PC-9 (cell line): Measurements from ENCODE around the gene NR3C1.

Source experiments
- CTCF ChIP-seq: fragments of 200-600 bp; sonication (generic); conservative IDR thresholded peaks from 2 replicates; pipeline ENCODE4 v1.6.1; 2017; ENCODE audit warnings: mixed run types, antibody characterized with exemption, mild to moderate bottlenecking, moderate library complexity
- EZH2 ChIP-seq: fragments of 200-600 bp; sonication (generic); IDR thresholded peaks from 2 replicates; pipeline ENCODE4 v1.8.0; 2017; ENCODE audit warnings: antibody characterized with exemption, low read depth

- TF ChIP-seq CTCF = no peak
- no peak for TF ChIP-seq EZH2
Measured at GRCh38 chr5:143233031-143233430, 170.5 kb downstream of the NR3C1 start.
